Esophagus squamous epithelium (tissue), 4 donors: ENCODE data around the gene RBFOX2.

ENCODE experiments used
- POLR2A ChIP-seq, 4 donors: fragments of 450-650 bp; IDR thresholded peaks; one replicate each; pipeline ENCODE4 v1.6.1; 2017; ENCODE audit warnings: antibody characterized with exemption in 4 of 4, mild to moderate bottlenecking in 4 of 4, moderate library complexity in 3 of 4
- TF ChIP-seq, protein P1 (sequence below), 6 experiments: fragments of 450-650 bp in 4 of 6; fragments of 200-600 bp in 2 of 6; sonication (generic) in 2 of 6; IDR thresholded peaks; one replicate each; pipeline ENCODE4 v1.5.1; 2016 to 2019; ENCODE audit warnings: antibody characterized with exemption in 6 of 6, mild to moderate bottlenecking in 4 of 6, moderate library complexity in 4 of 6

DNA sequence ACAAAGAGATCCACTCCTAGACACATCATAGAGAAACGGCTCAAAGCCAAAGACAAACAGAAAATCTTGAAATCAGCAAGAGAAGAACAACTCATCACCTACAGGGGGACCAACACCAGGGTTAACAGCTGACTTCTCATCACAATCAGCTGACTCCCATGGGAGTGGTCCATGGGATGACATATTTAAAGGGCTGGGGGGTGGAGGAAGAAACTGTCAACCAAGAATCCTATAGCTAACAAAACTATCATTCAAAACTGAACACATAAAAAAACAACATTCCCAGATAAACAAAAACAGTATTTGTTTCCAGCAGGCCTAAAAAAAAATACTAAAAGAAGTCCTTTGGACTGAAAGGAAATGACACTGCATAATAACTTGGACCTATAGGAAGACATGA, 224.2 kb downstream of the RBFOX2 start:
- TF ChIP-seq, protein P1, sequence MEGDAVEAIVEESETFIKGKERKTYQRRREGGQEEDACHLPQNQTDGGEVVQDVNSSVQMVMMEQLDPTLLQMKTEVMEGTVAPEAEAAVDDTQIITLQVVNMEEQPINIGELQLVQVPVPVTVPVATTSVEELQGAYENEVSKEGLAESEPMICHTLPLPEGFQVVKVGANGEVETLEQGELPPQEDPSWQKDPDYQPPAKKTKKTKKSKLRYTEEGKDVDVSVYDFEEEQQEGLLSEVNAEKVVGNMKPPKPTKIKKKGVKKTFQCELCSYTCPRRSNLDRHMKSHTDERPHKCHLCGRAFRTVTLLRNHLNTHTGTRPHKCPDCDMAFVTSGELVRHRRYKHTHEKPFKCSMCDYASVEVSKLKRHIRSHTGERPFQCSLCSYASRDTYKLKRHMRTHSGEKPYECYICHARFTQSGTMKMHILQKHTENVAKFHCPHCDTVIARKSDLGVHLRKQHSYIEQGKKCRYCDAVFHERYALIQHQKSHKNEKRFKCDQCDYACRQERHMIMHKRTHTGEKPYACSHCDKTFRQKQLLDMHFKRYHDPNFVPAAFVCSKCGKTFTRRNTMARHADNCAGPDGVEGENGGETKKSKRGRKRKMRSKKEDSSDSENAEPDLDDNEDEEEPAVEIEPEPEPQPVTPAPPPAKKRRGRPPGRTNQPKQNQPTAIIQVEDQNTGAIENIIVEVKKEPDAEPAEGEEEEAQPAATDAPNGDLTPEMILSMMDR (IDR thresholded peaks at IDR 0.05): no peak
- TF ChIP-seq POLR2A (IDR thresholded peaks at IDR 0.05): no peak
